ENCODE data around the gene IER3IP1.
"Not testable (repeated sequence)": the region's sequence is repeated elsewhere in the genome, so short reads cannot be mapped to it uniquely, and the experiment has no call there.

- TF ChIP-seq CTCF (conservative IDR thresholded peaks at IDR 0.05); EZH2 (IDR thresholded peaks at IDR 0.05; ENCODE audit: low read depth): not testable (repeated sequence)
These were observed 17.8 kb downstream of the IER3IP1 start for GRCh38 chr18:47158404-47158803.
